Peyer's patch (tissue), 4 donors: ENCODE results near the gene HSD17B12.

ENCODE experiments used
- POLR2A ChIP-seq, 2 donors: fragments of 450-650 bp; IDR thresholded peaks; one replicate each; pipeline ENCODE4 v1.5.1; 2017; ENCODE audit warnings: antibody characterized with exemption in 2 of 2, mild to moderate bottlenecking in 2 of 2, moderate library complexity in 2 of 2
- TF ChIP-seq, protein P1 (sequence below), 6 experiments: fragments of 450-650 bp in 4 of 6; fragments of 200-600 bp in 2 of 6; sonication (generic) in 1 of 6; IDR thresholded peaks; one replicate each; pipeline ENCODE4 v1.5.1; 2017 to 2019; ENCODE audit warnings: antibody characterized with exemption in 6 of 6, mild to moderate bottlenecking in 3 of 6, moderate library complexity in 1 of 6

DNA sequence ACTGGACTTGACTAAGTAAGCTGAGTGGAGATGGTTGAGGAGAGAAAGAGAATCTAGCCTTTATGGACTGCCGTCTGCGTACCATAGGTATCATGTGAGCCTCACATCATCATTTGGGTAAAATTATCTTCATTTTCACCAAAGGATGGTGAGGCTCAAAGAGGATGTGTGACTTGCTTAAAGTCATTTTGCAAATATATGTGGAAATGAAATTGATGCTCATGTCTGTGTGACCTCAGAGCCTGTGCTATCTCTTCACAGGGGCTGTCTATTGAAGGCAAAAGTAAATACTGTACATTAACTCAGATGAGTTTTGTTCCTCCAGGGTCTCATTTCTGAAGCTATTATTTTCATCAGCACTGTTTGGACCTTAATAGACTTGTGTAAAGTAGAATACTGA is 116.8 kb downstream of the HSD17B12 start:
- TF ChIP-seq, protein P1, sequence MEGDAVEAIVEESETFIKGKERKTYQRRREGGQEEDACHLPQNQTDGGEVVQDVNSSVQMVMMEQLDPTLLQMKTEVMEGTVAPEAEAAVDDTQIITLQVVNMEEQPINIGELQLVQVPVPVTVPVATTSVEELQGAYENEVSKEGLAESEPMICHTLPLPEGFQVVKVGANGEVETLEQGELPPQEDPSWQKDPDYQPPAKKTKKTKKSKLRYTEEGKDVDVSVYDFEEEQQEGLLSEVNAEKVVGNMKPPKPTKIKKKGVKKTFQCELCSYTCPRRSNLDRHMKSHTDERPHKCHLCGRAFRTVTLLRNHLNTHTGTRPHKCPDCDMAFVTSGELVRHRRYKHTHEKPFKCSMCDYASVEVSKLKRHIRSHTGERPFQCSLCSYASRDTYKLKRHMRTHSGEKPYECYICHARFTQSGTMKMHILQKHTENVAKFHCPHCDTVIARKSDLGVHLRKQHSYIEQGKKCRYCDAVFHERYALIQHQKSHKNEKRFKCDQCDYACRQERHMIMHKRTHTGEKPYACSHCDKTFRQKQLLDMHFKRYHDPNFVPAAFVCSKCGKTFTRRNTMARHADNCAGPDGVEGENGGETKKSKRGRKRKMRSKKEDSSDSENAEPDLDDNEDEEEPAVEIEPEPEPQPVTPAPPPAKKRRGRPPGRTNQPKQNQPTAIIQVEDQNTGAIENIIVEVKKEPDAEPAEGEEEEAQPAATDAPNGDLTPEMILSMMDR (IDR thresholded peaks at IDR 0.05), result no peak
- TF ChIP-seq POLR2A (IDR thresholded peaks at IDR 0.05), result no peak
